Lung (tissue), 12 donors: ENCODE data around the gene GRID1. TPM values are rescaled to one million over a fixed set of nuclear protein-coding genes. Genes with fewer than 3 reads are reported as not detected.

Experiments used
- ATAC-seq: fragments of 200-7000 bp; cut with Tn5 transposase; one replicate; pipeline ENCODE4 v1.9.1; 2020; ENCODE audit warnings: moderate number of reproducible peaks; ENCODE audit not compliant: insufficient read depth, low FRiP score
- DNase-seq, 3 donors: peaks; one replicate each; pipeline ENCODE4 v3.0.0-alpha.2; 2013 to 2017
- H3K27ac ChIP-seq, 2 donors: one replicate each; pipeline ENCODE4 v1.5.1; 2013; ENCODE audit warnings: mild to moderate bottlenecking in 2 of 2, moderate library complexity in 2 of 2, control low read depth in 1 of 2, inconsistent platforms in 1 of 2, low read depth in 1 of 2, low read length in 1 of 2
- H3K27me3 ChIP-seq, 3 donors: one replicate each; pipeline ENCODE4 v1.5.1; 2013; ENCODE audit warnings: low read length in 2 of 3; ENCODE audit not compliant: control insufficient read depth in 3 of 3, insufficient read depth in 3 of 3
- H3K36me3 ChIP-seq, 4 donors: one replicate each; pipeline ENCODE4 v1.5.1; 2013; ENCODE audit warnings: low read length in 4 of 4, mild to moderate bottlenecking in 1 of 4, moderate library complexity in 1 of 4; ENCODE audit not compliant: control insufficient read depth in 4 of 4, insufficient read depth in 4 of 4
- H3K4me1 ChIP-seq, 5 donors: one replicate each; pipeline ENCODE4 v1.5.1; 2013; ENCODE audit warnings: low read length in 5 of 5, mild to moderate bottlenecking in 2 of 5, moderate library complexity in 1 of 5; ENCODE audit not compliant: control insufficient read depth in 5 of 5, insufficient read depth in 5 of 5
- H3K4me3 ChIP-seq: one replicate; pipeline ENCODE4 v1.5.1; 2013; ENCODE audit warnings: mild to moderate bottlenecking, control low read depth, moderate library complexity
- H3K9ac ChIP-seq, 2 donors: one replicate each; pipeline ENCODE4 v1.5.1; 2013; ENCODE audit warnings: low read length in 2 of 2, control low read depth in 1 of 2; ENCODE audit not compliant: insufficient read depth in 1 of 2
- H3K9me3 ChIP-seq, 4 donors: one replicate each; pipeline ENCODE4 v1.5.1; 2013; ENCODE audit warnings: low read length in 3 of 4, mild to moderate bottlenecking in 1 of 4, moderate library complexity in 1 of 4; ENCODE audit not compliant: control insufficient read depth in 4 of 4, insufficient read depth in 3 of 4
- WGBS, 2 donors: extraction: QIAGEN DNeasy Blood & Tissue Kit; methylation state at CpG; one replicate each; pipeline ENCODE4 v1.1.7; 2013; 5-methylcytosine and 5-hydroxymethylcytosine counted together
- polyA plus RNA-seq, 2 donors: library from polyadenylated mRNA; stranded (reverse); fragments of 200-250 nt; gene quantifications; one replicate each; pipeline ENCODE4 v1.2.1, GENCODE V29; 2013
- total RNA-seq, 2 donors: library from RNA; depleted of rRNA in 1 of 2; stranded (reverse); fragments of >200 nt in 1 of 2; gene quantifications; one replicate each; pipeline ENCODE4 v1.2.1, GENCODE V29; 2014 to 2021
- TF ChIP-seq, protein P1 (sequence below): IDR thresholded peaks from 2 replicates; pipeline ENCODE4 v1.5.1; 2012; ENCODE audit warnings: mild to moderate bottlenecking; ENCODE audit errors: control extremely low read depth, extremely low read depth
- donor health status: control.
- donor health status: control.
- donor health status: Bipolar disorder and iron deficiency.
- donor health status: healthy.
- donor health status: DM: yes; HTN: yes; CAD: no.

GRID1 gene
- total and polyA plus RNA-seq, 4 donors = 1.1 to 3.6 (median 2.2) TPM

DNA sequence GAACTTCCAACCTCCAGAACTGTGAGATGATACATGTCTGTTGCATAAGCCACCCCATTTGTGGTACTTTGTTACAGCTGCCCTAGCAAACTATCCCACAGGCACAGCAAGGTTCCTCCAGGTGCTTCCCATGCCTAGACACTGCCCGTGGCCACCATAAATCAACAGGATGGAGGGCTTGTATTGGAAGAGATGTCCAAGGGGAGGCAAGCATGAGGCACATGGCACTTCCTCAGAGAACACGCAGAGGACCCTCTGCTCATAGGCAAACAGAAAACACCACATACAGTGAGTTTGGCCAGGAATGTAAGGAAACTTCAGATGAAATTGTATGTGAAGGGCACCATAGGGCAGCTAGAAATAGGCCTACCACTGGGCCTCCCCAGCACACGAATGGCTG is 291.1 kb downstream of the GRID1 start:
- TF ChIP-seq, protein P1, sequence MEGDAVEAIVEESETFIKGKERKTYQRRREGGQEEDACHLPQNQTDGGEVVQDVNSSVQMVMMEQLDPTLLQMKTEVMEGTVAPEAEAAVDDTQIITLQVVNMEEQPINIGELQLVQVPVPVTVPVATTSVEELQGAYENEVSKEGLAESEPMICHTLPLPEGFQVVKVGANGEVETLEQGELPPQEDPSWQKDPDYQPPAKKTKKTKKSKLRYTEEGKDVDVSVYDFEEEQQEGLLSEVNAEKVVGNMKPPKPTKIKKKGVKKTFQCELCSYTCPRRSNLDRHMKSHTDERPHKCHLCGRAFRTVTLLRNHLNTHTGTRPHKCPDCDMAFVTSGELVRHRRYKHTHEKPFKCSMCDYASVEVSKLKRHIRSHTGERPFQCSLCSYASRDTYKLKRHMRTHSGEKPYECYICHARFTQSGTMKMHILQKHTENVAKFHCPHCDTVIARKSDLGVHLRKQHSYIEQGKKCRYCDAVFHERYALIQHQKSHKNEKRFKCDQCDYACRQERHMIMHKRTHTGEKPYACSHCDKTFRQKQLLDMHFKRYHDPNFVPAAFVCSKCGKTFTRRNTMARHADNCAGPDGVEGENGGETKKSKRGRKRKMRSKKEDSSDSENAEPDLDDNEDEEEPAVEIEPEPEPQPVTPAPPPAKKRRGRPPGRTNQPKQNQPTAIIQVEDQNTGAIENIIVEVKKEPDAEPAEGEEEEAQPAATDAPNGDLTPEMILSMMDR = no peak
- WGBS, 2 donors = 81 to 85% methylated on average over 3 of the region's 3 CpGs
- no peak for ATAC-seq

DNA sequence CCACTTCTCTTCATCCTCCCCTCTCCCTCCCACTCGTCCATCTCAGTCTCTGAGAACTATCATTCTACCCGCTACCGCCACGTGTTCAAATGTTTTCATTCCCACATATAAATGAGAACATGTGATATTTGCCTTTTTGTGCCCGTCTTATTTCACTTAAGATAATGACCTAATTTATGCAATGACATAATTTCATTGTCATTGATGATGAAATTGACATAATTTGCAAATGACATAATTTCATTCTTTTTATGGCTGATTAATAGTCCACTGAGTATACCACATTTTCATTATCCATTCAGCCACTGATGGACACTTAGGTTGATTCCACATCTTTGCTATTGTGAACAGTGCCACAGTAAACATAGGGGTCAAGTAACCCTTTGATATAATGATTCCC is 292.3 kb downstream of the GRID1 start:
- ATAC-seq = no peak

More for the DNA sequence above, 291.1 kb downstream of the GRID1 start:
- Histone ChIP-seq H3K4me1 (no peaks in the 10 kb centered on the region), H3K9me3 (peaks cover 0 to 6% (median 0%) of the 10 kb centered on the region in 4 donors), H3K27ac (no peak overlapping the region), H3K27me3 (no peaks in the 10 kb centered on the region), H3K36me3 (no peaks in the 10 kb centered on the region), H3K4me3 (no peak overlapping the region), H3K9ac (no peak overlapping the region)
- DNase-seq = no peak

DNA sequence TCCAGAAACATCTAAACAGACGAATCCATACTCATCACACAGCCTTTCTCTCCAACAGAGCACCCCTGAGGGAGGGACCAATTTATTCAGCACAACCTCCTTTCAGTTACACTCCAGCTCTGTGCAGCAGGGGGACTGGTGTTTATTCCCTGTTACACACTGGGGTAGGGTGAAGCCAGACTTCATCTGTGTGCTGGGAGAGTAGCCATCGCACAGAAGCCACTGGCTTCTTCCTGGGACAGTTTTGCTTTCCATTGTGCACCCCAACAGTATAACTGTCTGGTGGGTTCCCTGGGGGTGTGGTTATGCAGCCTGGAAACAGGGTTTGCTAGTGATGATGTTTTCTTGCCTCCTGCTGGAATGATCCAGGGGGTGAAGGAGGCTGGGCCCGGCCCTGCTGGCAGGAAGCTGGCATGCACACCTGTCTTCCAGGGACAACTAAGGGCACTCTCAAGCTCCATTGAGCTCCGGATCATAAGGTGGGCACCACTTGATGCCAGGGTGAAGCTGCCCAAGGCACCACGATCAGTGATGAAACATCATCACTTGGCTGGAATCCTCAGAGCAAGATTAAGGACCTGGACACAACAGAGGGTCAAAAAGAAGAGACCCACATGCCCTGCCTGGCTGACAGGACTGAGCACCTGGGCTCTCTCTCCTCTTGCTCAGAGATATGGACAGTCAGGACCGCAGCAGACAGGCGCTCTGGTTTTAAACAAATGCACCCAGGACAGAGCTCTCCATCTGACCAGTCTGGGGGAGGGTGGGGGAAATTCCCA is 293.2 kb downstream of the GRID1 start:
- TF ChIP-seq, protein P1 = no peak
- DNase-seq (no peak), ATAC-seq (no peak)
- Histone ChIP-seq H3K36me3 (no peaks in the 10 kb centered on the region), H3K9me3 (peaks cover 0 to 6% (median 0%) of the 10 kb centered on the region in 4 donors), H3K4me1 (no peaks in the 10 kb centered on the region), H3K9ac (no peak overlapping the region), H3K27ac (no peak overlapping the region), H3K27me3 (no peaks in the 10 kb centered on the region), H3K4me3 (no peak overlapping the region)
- WGBS, 2 donors = 79 to 80% methylated on average over 7 of the region's 7 CpGs

More for the DNA sequence above, 292.3 kb downstream of the GRID1 start:
- no peak overlapping the region for H3K4me3 ChIP-seq
- peaks cover 0 to 6% (median 0%) of the 10 kb centered on the region in 4 donors for H3K9me3 ChIP-seq
- TF ChIP-seq, protein P1 = no peak
- WGBS, 2 donors = 85 to 86% methylated on average over 5 of the region's 5 CpGs
- no peak overlapping the region for H3K27ac ChIP-seq
- H3K4me1 ChIP-seq = no peaks in the 10 kb centered on the region
- no peak overlapping the region for H3K9ac ChIP-seq
- H3K27me3 ChIP-seq = no peaks in the 10 kb centered on the region
- no peak for DNase-seq
- no peaks in the 10 kb centered on the region for H3K36me3 ChIP-seq
